A549 (cell line): Measurements from ENCODE around the gene JAML. TPM values are rescaled to one million over a fixed set of nuclear protein-coding genes. Genes with fewer than 3 reads are reported as not detected.

ENCODE experiments used
- ATAC-seq, 2 experiments: fragments of 200-7000 bp in 1 of 2; fragments of >200 bp in 1 of 2; cut with Nextera tagmentation in 1 of 2; cut with Tn5 transposase in 1 of 2; 3 replicates each; pipeline versions ENCODE4 v1.8.0 to v1.9.1; 2018 to 2020; ENCODE audit warnings: mild to moderate bottlenecking in 1 of 2, moderate library complexity in 1 of 2
- CTCF ChIA-PET: fragments of 300-600 bp; sonication (Branson Sonifier 250); formaldehyde crosslinking; extraction: SDS; loops from one replicate; lab custom pipeline; 2021; ENCODE audit warnings: antibody characterized with exemption, inconsistent platforms; lab: Yijun Ruan, JAX
- POLR2A ChIA-PET: fragments of 350-600 bp; formaldehyde crosslinking; extraction: SDS; loops from one replicate; lab custom pipeline; 2021; ENCODE audit warnings: antibody characterized with exemption, inconsistent platforms; lab: Yijun Ruan, JAX
- DNase-seq, 2 experiments: peaks; one replicate each; pipeline versions ENCODE4 v3.0.0 to v3.0.0-alpha.2; 2011 to 2016; ENCODE audit warnings: low read depth in 1 of 2, low spot score in 1 of 2
- FAIRE-seq: peaks from 2 replicates; lab custom pipeline; 2011; peaks lifted over from hg19 to GRCh38; lab: Jason Lieb, UNC
- H3K27ac ChIP-seq, 2 experiments: fragments of >200 bp; sonication (Bioruptor Twin); formaldehyde crosslinking; 3 replicates each; pipeline ENCODE4 v1.5.1; 2016 to 2017
- H3K4me1 ChIP-seq: fragments of >200 bp; sonication (Bioruptor Twin); formaldehyde crosslinking; 3 replicates; pipeline ENCODE4 v1.6.1; 2016
- H3K4me2 ChIP-seq: fragments of >200 bp; sonication (Bioruptor Twin); formaldehyde crosslinking; 3 replicates; pipeline ENCODE4 v1.6.1; 2016
- H3K4me3 ChIP-seq: fragments of >200 bp; sonication (Bioruptor Twin); formaldehyde crosslinking; 3 replicates; pipeline ENCODE4 v1.5.1; 2016
- H3K9me3 ChIP-seq: fragments of >200 bp; sonication (Bioruptor Twin); formaldehyde crosslinking; 3 replicates; pipeline ENCODE4 v1.6.1; 2016
- CEBPB ChIP-seq, 2 experiments: fragments of >200 bp in 1 of 2; sonication (Bioruptor Twin) in 1 of 2; formaldehyde crosslinking in 1 of 2; IDR thresholded peaks; 2 replicates each; pipeline ENCODE4 v1.6.1; 2012 to 2016
- CTCF ChIP-seq: fragments of >200 bp; sonication (Bioruptor Twin); formaldehyde crosslinking; IDR thresholded peaks from 3 replicates; pipeline ENCODE4 v1.5.1; 2016
- E2F6 ChIP-seq: IDR thresholded peaks from 2 replicates; pipeline ENCODE4 v1.6.1; 2012; ENCODE audit warnings: low read depth, borderline replicate concordance
- EHF ChIP-seq: fragments of 250-450 bp; sonication (Bioruptor Pico); IDR thresholded peaks from 2 replicates; pipeline ENCODE4 v1.5.0; 2020; ENCODE audit warnings: mild to moderate bottlenecking
- ESRRA ChIP-seq: fragments of 150-350 bp; IDR thresholded peaks from 2 replicates; pipeline ENCODE4 v1.6.1; 2014; ENCODE audit warnings: mild to moderate bottlenecking, low read length, borderline replicate concordance
- HDAC2 ChIP-seq: fragments of 200-600 bp; sonication (generic); IDR thresholded peaks from 2 replicates; pipeline ENCODE4 v1.6.1; 2016
- HOXA7 ChIP-seq: fragments of 250-450 bp; sonication (Bioruptor Pico); IDR thresholded peaks from 2 replicates; pipeline ENCODE4 v1.5.0; 2020; ENCODE audit warnings: mild to moderate bottlenecking, moderate library complexity
- JUN ChIP-seq, 2 experiments: fragments of >200 bp; sonication (Bioruptor Twin); formaldehyde crosslinking; IDR thresholded peaks; 2 replicates in 1 of 2; 3 replicates in 1 of 2; pipeline ENCODE4 v1.6.1; 2016 to 2017
- MAFK ChIP-seq: fragments of 450-650 bp; IDR thresholded peaks from 2 replicates; pipeline ENCODE4 v1.6.1; 2014; ENCODE audit not compliant: partially characterized antibody
- NFE2L2 ChIP-seq: fragments of 150-350 bp; conservative IDR thresholded peaks from 2 replicates; pipeline ENCODE4 v1.6.1; 2014; ENCODE audit warnings: low read length
- NPAS2 ChIP-seq: fragments of 250-450 bp; sonication (Bioruptor Pico); IDR thresholded peaks from 2 replicates; pipeline ENCODE4 v1.8.0; 2022; ENCODE audit warnings: mild to moderate bottlenecking, moderate library complexity, borderline replicate concordance
- NR3C1 ChIP-seq: fragments of >200 bp; sonication (Bioruptor Twin); formaldehyde crosslinking; IDR thresholded peaks from 3 replicates; pipeline ENCODE4 v1.6.1; 2017
- RAD21 ChIP-seq, 2 experiments: fragments of >200 bp in 1 of 2; sonication (Bioruptor Twin) in 1 of 2; formaldehyde crosslinking in 1 of 2; IDR thresholded peaks in 1 of 2; conservative IDR thresholded peaks in 1 of 2; 2 replicates in 1 of 2; 3 replicates in 1 of 2; pipeline ENCODE4 v1.6.1; 2012 to 2018; ENCODE audit warnings: inconsistent platforms in 1 of 2
- REST ChIP-seq: fragments of 200-600 bp; sonication (generic); IDR thresholded peaks from 2 replicates; pipeline ENCODE4 v1.6.1; 2016; ENCODE audit warnings: antibody characterized with exemption, mild to moderate bottlenecking, moderate library complexity
- SMC3 ChIP-seq: fragments of >200 bp; sonication (Bioruptor Twin); formaldehyde crosslinking; IDR thresholded peaks from 3 replicates; pipeline ENCODE4 v1.6.1; 2018; ENCODE audit warnings: inconsistent platforms
- ZNF302 ChIP-seq: fragments of 250-450 bp; sonication (Bioruptor Pico); IDR thresholded peaks from 2 replicates; pipeline ENCODE4 v1.9.0; 2021; ENCODE audit warnings: inconsistent platforms, mild to moderate bottlenecking, moderate library complexity
- WGBS: methylation state at CpG from one replicate; pipeline ENCODE4 v1.1.6; 2017; ENCODE audit errors: missing lambda C conversion rate; 5-methylcytosine and 5-hydroxymethylcytosine counted together
- polyA plus RNA-seq, 4 experiments: library from polyadenylated mRNA; depleted of rRNA in 3 of 4; stranded (reverse); fragments of >200 nt; fragmentation: RNase III in 1 of 4; extraction: RNeasy Plus Mini Kit Qiagen cat#74134 plus additional on column Dnase treatment in 1 of 4; gene quantifications; 2 replicates in 3 of 4; 3 replicates in 1 of 4; pipeline ENCODE4 v1.2.3, GENCODE V29; 2011 to 2017

The JAML gene
- polyA plus RNA-seq, 2 of the 4 experiments (the other 2 are of a cell fraction), result not detected

GRCh38 chr11:118171269-118172062, 53.3 kb downstream of the JAML start:
- H3K4me1 ChIP-seq, result peaks cover 10% of the 10 kb centered on the region; the same call in 2 of the 3 replicates
- WGBS, result 19% methylated on average over 15 of the region's 29 CpGs
- peak overlapping the region; percentile 46 for H3K4me2 ChIP-seq
- no peak overlapping the region for H3K4me3 ChIP-seq
- no peaks in the 10 kb centered on the region for H3K9me3 ChIP-seq
- CTCF ChIA-PET, result interaction anchor here (0.6 to 11.1 kb wide), 30 partner anchors 9 to 348 kb away, joined by 3 to 165 read pairs (median 4); partner anchors contain the start of gene SCN4B
- FAIRE-seq (no peak), DNase-seq (peak; percentile 37 to 82), ATAC-seq (peak; percentile 81 to 91; a peak in 5 of 6 replicates)
- POLR2A ChIA-PET, result interaction anchor here (0.9 kb wide), 1 partner anchor 23 kb away, joined by 3 read pairs; no protein-coding TSS in a partner anchor
- H3K27ac ChIP-seq, result no peak overlapping the region
- TF ChIP-seq HOXA7 (CRISPR knock-in tag), result no peak
- peak; percentile 72 to 77 for TF ChIP-seq RAD21 (conservative IDR thresholded peaks at IDR 0.05 in 1 of 2, IDR thresholded peaks at IDR 0.05 in 1 of 2)
- TF ChIP-seq NR3C1, result no peak
- no peak for TF ChIP-seq JUN (IDR thresholded peaks at IDR 0.05)
- TF ChIP-seq MAFK, result no peak
- TF ChIP-seq CTCF, result peak; percentile 71
- TF ChIP-seq ESRRA, result no peak
- TF ChIP-seq SMC3, result peak; percentile 63
- no peak for TF ChIP-seq EHF
- TF ChIP-seq ZNF302 (CRISPR knock-in tag), result no peak

- Histone ChIP-seq H3K4me2 (no peak overlapping the region), H3K27ac (no peak overlapping the region), H3K4me3 (no peak overlapping the region), H3K9me3 (no peaks in the 10 kb centered on the region), H3K4me1 (peaks cover 9% of the 10 kb centered on the region; the same call in 2 of the 3 replicates)
- DNase-seq (no peak), ATAC-seq (no peak), FAIRE-seq (no peak)
- ChIA-PET CTCF (interaction anchor here (0.6 to 11.1 kb wide), 26 partner anchors 9 to 708 kb away, joined by 3 to 165 read pairs (median 4); partner anchors contain the start of gene SCN4B), POLR2A (interaction anchor here (0.9 kb wide), 1 partner anchor 24 kb away, joined by 3 read pairs; no protein-coding TSS in a partner anchor)
- WGBS, result 29% methylated on average over 6 of the region's 8 CpGs
- TF ChIP-seq E2F6 (no peak), REST (no peak), CEBPB (IDR thresholded peaks at IDR 0.05) (no peak), NPAS2 (CRISPR knock-in tag) (no peak), HOXA7 (CRISPR knock-in tag) (no peak), NFE2L2 (no peak), MAFK (no peak), EHF (no peak), HDAC2 (no peak), NR3C1 (no peak)
These were observed 53.9 kb downstream of the JAML start for GRCh38 chr11:118170882-118171268.
